PC-9 (cell line): Measurements from ENCODE around the gene SASH3. TPM values are rescaled to one million over a fixed set of nuclear protein-coding genes. Genes with fewer than 3 reads are reported as not detected.

ENCODE experiments used
- BruUV-seq: library from RNA; stranded (reverse); fragments of 400-500 nt; replicated peaks from 2 replicates; lab custom pipeline; 2021; lab: Mats Ljungman, UMichigan
- CTCF ChIA-PET: fragments of 300-600 bp; sonication (Branson Sonifier 250); formaldehyde crosslinking; loops from one replicate; lab custom pipeline; 2022; ENCODE audit warnings: antibody characterized with exemption; lab: Charles Lee
- POLR2A ChIA-PET: fragments of 300-600 bp; sonication (Branson Sonifier 250); formaldehyde crosslinking; loops from one replicate; lab custom pipeline; 2022; ENCODE audit warnings: antibody characterized with exemption; ENCODE audit not compliant: unreplicated experiment; lab: Charles Lee
- DNase-seq, 2 experiments: peaks; one replicate each; pipeline versions ENCODE4 v3.0.0 to v3.0.0-alpha.2; 2015 to 2022; ENCODE audit warnings: mixed read lengths in 1 of 2
- H2AFZ ChIP-seq: fragments of 200-600 bp; sonication (generic); 2 replicates; pipeline ENCODE4 v1.8.1; 2017; ENCODE audit warnings: antibody characterized with exemption
- H3F3A ChIP-seq: fragments of 200-600 bp; sonication (generic); 2 replicates; pipeline ENCODE4 v1.8.1; 2017; ENCODE audit warnings: antibody characterized with exemption, mild to moderate bottlenecking, low read depth; ENCODE audit not compliant: insufficient read depth
- H3K27ac ChIP-seq: fragments of 200-600 bp; sonication (generic); 2 replicates; pipeline ENCODE4 v1.6.1; 2016; ENCODE audit warnings: mixed run types
- H3K27me3 ChIP-seq: fragments of 200-600 bp; sonication (generic); 2 replicates; pipeline ENCODE4 v1.6.1; 2016; ENCODE audit warnings: low read depth, mixed run types; ENCODE audit not compliant: insufficient read depth
- H3K36me3 ChIP-seq: fragments of 200-600 bp; sonication (generic); 2 replicates; pipeline ENCODE4 v1.6.1; 2016; ENCODE audit warnings: low read depth, mixed run types
- H3K4me1 ChIP-seq: fragments of 200-600 bp; sonication (generic); replicated peaks from 2 replicates; pipeline ENCODE4 v1.6.1; 2016; ENCODE audit warnings: mixed run types; ENCODE audit not compliant: insufficient read depth
- H3K4me2 ChIP-seq: fragments of 200-600 bp; sonication (generic); 2 replicates; pipeline ENCODE4 v1.6.1; 2017; ENCODE audit warnings: mixed run types
- H3K4me3 ChIP-seq: fragments of 200-600 bp; sonication (generic); 2 replicates; pipeline ENCODE4 v1.6.1; 2016; ENCODE audit warnings: mixed run types
- H3K79me2 ChIP-seq: fragments of 200-600 bp; sonication (generic); 2 replicates; pipeline ENCODE4 v1.6.1; 2017; ENCODE audit warnings: low read depth, mixed run types
- H3K9me2 ChIP-seq: fragments of 200-600 bp; sonication (generic); 2 replicates; pipeline ENCODE4 v1.8.1; 2017; ENCODE audit warnings: mild to moderate bottlenecking; ENCODE audit not compliant: insufficient read depth
- H3K9me3 ChIP-seq: fragments of 200-600 bp; sonication (generic); 2 replicates; pipeline ENCODE4 v1.8.1; 2016; ENCODE audit warnings: low read depth; ENCODE audit not compliant: insufficient read depth
- H4K20me1 ChIP-seq: fragments of 200-600 bp; sonication (generic); 2 replicates; pipeline ENCODE4 v1.8.1; 2017; ENCODE audit not compliant: insufficient read depth
- EZH2 ChIP-seq: fragments of 200-600 bp; sonication (generic); IDR thresholded peaks from 2 replicates; pipeline ENCODE4 v1.8.0; 2017; ENCODE audit warnings: antibody characterized with exemption, low read depth
- intact Hi-C: fragments of 100-400 bp; cut with micrococcal nuclease; formaldehyde crosslinking; loops from one replicate; pipeline ENCODE4 v1.10.0; 2022; ENCODE audit not compliant: unreplicated experiment
- total RNA-seq: library from RNA; stranded (reverse); gene quantifications from 2 replicates; pipeline ENCODE4 v1.2.3, GENCODE V29; 2021
- TF ChIP-seq, protein P1 (sequence below): fragments of 200-600 bp; sonication (generic); conservative IDR thresholded peaks from 2 replicates; pipeline ENCODE4 v1.6.1; 2017; ENCODE audit warnings: mixed run types, antibody characterized with exemption, mild to moderate bottlenecking, moderate library complexity

SASH3 gene
- total RNA-seq, 1 experiment from 2014 or later = not detected

- ChIA-PET CTCF (interaction anchor here (0.6 to 1.2 kb wide), 3 partner anchors 63 to 378 kb away, joined by 3 to 13 read pairs (median 3); no protein-coding TSS in a partner anchor), POLR2A (interaction anchor here (0.7 kb wide), 1 partner anchor 231 kb away, joined by 4 read pairs; no protein-coding TSS in a partner anchor)
- intact Hi-C loops = loop anchor here (1.0 to 10.0 kb wide), 5 partner anchors 64 to 237 kb away; no protein-coding TSS in a partner anchor
- Histone ChIP-seq H3K36me3 (peaks cover 32% of the 10 kb centered on the region; the same call in 1 of the 2 replicates), H3K4me2 (no peak overlapping the region), H3F3A (peaks cover 4% of the 10 kb centered on the region; the same call in 1 of the 2 replicates), H3K27me3 (no peaks in the 10 kb centered on the region), H3K4me1 (no peaks in the 10 kb centered on the region), H3K9me2 (no peaks in the 10 kb centered on the region), H3K4me3 (no peak overlapping the region), H4K20me1 (peaks cover 14% of the 10 kb centered on the region; the same call in 1 of the 2 replicates), H3K27ac (no peak overlapping the region), H2AFZ (no peak overlapping the region), H3K9me3 (no peaks in the 10 kb centered on the region), H3K79me2 (no peaks in the 10 kb centered on the region)
- DNase-seq = no peak
- BruUV-seq = no TSS peak
- TF ChIP-seq, protein P1, sequence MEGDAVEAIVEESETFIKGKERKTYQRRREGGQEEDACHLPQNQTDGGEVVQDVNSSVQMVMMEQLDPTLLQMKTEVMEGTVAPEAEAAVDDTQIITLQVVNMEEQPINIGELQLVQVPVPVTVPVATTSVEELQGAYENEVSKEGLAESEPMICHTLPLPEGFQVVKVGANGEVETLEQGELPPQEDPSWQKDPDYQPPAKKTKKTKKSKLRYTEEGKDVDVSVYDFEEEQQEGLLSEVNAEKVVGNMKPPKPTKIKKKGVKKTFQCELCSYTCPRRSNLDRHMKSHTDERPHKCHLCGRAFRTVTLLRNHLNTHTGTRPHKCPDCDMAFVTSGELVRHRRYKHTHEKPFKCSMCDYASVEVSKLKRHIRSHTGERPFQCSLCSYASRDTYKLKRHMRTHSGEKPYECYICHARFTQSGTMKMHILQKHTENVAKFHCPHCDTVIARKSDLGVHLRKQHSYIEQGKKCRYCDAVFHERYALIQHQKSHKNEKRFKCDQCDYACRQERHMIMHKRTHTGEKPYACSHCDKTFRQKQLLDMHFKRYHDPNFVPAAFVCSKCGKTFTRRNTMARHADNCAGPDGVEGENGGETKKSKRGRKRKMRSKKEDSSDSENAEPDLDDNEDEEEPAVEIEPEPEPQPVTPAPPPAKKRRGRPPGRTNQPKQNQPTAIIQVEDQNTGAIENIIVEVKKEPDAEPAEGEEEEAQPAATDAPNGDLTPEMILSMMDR = peak; percentile 27; the same call in 1 of the 2 replicates
- no peak for TF ChIP-seq EZH2
These were observed 43.8 kb downstream of the SASH3 start for GRCh38 chrX:129823522-129823921.

DNA sequence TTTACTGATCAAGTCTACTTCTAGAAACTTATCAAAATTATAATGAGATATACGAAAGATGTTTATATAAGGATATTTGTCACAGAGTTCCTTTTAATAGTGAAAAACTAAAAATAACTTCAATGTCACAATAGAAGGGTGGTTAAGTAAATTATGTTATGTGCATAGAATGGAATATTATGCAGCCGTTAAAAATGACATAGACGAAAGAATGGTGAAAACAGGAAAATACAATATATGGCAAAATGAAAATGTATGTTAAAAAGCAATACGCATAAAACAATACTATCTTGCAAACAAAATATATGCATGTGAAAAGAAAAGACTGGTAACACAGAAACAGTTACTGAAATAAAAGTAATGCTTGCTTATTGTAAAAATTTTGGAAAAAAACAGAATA is 44.9 kb downstream of the SASH3 start:
- ChIA-PET CTCF (no interaction called here), POLR2A (no interaction called here)
- no peak overlapping the region for H2AFZ ChIP-seq
- H3K79me2 ChIP-seq = no peaks in the 10 kb centered on the region
- H3K27me3 ChIP-seq = no peaks in the 10 kb centered on the region
- intact Hi-C loops = loop anchor here (10.0 kb wide), 1 partner anchor 190 kb away; no protein-coding TSS in a partner anchor
- no peak for DNase-seq
- H3F3A ChIP-seq = peaks cover 4% of the 10 kb centered on the region; the same call in 1 of the 2 replicates
- peaks cover 14% of the 10 kb centered on the region; the same call in 1 of the 2 replicates for H4K20me1 ChIP-seq
- H3K9me2 ChIP-seq = no peaks in the 10 kb centered on the region
- H3K27ac ChIP-seq = no peak overlapping the region
- no peak overlapping the region for H3K4me3 ChIP-seq
- H3K36me3 ChIP-seq = peaks cover 39% of the 10 kb centered on the region; the same call in 1 of the 2 replicates
- H3K9me3 ChIP-seq = no peaks in the 10 kb centered on the region
- H3K4me1 ChIP-seq = no peaks in the 10 kb centered on the region
- no peak for TF ChIP-seq EZH2
- TF ChIP-seq, protein P1 = no peak
- no TSS peak for BruUV-seq
- no peak overlapping the region for H3K4me2 ChIP-seq

GRCh38 chrX:129825746-129826505 is 46.2 kb downstream of the SASH3 start:
- H3F3A ChIP-seq = peaks cover 4% of the 10 kb centered on the region; the same call in 1 of the 2 replicates
- BruUV-seq = no TSS peak
- CTCF ChIA-PET = no interaction called here
- H3K9me2 ChIP-seq = no peaks in the 10 kb centered on the region
- no peak overlapping the region for H3K4me2 ChIP-seq
- peaks cover 8% of the 10 kb centered on the region for H3K79me2 ChIP-seq
- H2AFZ ChIP-seq = no peak overlapping the region
- peaks cover 42% of the 10 kb centered on the region for H3K36me3 ChIP-seq
- POLR2A ChIA-PET = interaction anchor here (0.6 kb wide), 1 partner anchor 227 kb away, joined by 5 read pairs; no protein-coding TSS in a partner anchor
- H4K20me1 ChIP-seq = peaks cover 26% of the 10 kb centered on the region; the same call in 1 of the 2 replicates
- intact Hi-C loops = loop anchor here (10.0 kb wide), 1 partner anchor 191 kb away; no protein-coding TSS in a partner anchor
- no peaks in the 10 kb centered on the region for H3K4me1 ChIP-seq
- H3K9me3 ChIP-seq = no peaks in the 10 kb centered on the region
- no peak overlapping the region for H3K4me3 ChIP-seq
- H3K27me3 ChIP-seq = no peaks in the 10 kb centered on the region
- TF ChIP-seq, protein P1 = no peak
- no peak for TF ChIP-seq EZH2
- H3K27ac ChIP-seq = no peak overlapping the region
- no peak for DNase-seq
